Kidney epithelial cell (primary cell): ENCODE data around the gene MEAF6. TPM values are rescaled to one million over a fixed set of nuclear protein-coding genes. Genes with fewer than 3 reads are reported as not detected.

Experiments
- DNase-seq: peaks from one replicate; pipeline ENCODE4 v3.0.0-alpha.2; 2010; ENCODE audit warnings: low read depth
- H3K27me3 ChIP-seq: 2 replicates; pipeline ENCODE4 v1.6.0; 2011; ENCODE audit warnings: low read length; ENCODE audit not compliant: control insufficient read depth, insufficient read depth
- H3K36me3 ChIP-seq: 2 replicates; pipeline ENCODE4 v1.5.1; 2011; ENCODE audit warnings: low read length; ENCODE audit not compliant: control insufficient read depth, insufficient read depth
- H3K4me3 ChIP-seq: 2 replicates; pipeline ENCODE4 v1.5.1; 2011; ENCODE audit warnings: low read depth, mild to moderate bottlenecking, control low read depth, low read length
- total RNA-seq: library from RNA; depleted of rRNA; stranded (reverse); fragments of >200 nt; gene quantifications from 2 replicates; pipeline ENCODE4 v1.2.3, GENCODE V29; 2015
- TF ChIP-seq, protein P1 (sequence below): IDR thresholded peaks from 2 replicates; pipeline ENCODE4 v1.5.1; 2011; ENCODE audit warnings: mild to moderate bottlenecking, moderate library complexity, low read length, control low read depth, inconsistent platforms; ENCODE audit not compliant: insufficient read depth, poor library complexity, severe bottlenecking

The MEAF6 gene
- total RNA-seq, 1 donor from 2014 or later: 88.1 TPM

DNA sequence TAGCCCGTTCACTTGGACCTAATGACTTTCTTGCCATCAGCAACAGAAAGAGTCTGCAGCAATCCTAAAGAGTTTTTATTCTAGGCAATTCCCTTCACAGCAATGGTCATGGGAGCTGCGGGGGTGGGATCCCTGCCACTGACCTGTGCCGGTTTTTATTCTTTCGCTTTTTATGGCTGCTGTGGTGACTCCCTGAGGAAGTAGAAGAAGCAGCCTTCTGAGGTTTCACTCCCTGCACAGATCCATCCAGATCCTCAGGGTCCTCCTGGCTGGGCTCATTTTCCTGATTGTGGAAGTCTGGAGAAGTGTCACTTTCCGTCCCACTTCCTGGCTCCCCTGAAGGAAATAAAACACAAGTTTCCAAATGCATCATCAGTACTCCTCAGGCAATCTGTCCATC is 12.9 kb downstream of the MEAF6 start:
- no peak for DNase-seq
- Histone ChIP-seq H3K4me3 (no peak overlapping the region), H3K27me3 (no peaks in the 10 kb centered on the region), H3K36me3 (no peaks in the 10 kb centered on the region)
- TF ChIP-seq, protein P1, sequence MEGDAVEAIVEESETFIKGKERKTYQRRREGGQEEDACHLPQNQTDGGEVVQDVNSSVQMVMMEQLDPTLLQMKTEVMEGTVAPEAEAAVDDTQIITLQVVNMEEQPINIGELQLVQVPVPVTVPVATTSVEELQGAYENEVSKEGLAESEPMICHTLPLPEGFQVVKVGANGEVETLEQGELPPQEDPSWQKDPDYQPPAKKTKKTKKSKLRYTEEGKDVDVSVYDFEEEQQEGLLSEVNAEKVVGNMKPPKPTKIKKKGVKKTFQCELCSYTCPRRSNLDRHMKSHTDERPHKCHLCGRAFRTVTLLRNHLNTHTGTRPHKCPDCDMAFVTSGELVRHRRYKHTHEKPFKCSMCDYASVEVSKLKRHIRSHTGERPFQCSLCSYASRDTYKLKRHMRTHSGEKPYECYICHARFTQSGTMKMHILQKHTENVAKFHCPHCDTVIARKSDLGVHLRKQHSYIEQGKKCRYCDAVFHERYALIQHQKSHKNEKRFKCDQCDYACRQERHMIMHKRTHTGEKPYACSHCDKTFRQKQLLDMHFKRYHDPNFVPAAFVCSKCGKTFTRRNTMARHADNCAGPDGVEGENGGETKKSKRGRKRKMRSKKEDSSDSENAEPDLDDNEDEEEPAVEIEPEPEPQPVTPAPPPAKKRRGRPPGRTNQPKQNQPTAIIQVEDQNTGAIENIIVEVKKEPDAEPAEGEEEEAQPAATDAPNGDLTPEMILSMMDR: no peak

GRCh38 chr1:37498872-37499617 is 15.5 kb downstream of the MEAF6 start:
- Histone ChIP-seq H3K4me3 (no peak overlapping the region), H3K36me3 (no peaks in the 10 kb centered on the region), H3K27me3 (no peaks in the 10 kb centered on the region)
- TF ChIP-seq, protein P1: no peak
- DNase-seq: no peak

DNA sequence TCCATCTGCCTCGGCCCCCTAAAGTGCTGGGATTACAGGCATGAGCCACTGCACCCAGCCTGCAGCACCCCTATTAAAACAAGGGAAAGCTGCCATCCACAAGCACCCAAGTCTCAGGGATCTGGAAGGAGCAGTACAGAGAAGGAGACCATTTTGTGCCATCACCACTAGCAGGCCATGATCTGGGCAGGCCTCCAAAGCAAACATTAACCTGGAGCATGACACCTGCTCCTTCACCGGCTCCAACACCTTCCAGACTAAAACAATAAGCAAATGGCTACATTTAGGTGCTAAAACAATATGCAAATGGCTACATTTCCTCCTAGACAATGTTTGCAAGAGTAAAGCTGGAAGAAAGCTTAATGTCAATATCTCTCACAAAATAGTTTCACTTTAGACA is 16.7 kb downstream of the MEAF6 start:
- Histone ChIP-seq H3K27me3 (no peaks in the 10 kb centered on the region), H3K36me3 (no peaks in the 10 kb centered on the region), H3K4me3 (no peak overlapping the region)
- TF ChIP-seq, protein P1: no peak
- no peak for DNase-seq

DNA sequence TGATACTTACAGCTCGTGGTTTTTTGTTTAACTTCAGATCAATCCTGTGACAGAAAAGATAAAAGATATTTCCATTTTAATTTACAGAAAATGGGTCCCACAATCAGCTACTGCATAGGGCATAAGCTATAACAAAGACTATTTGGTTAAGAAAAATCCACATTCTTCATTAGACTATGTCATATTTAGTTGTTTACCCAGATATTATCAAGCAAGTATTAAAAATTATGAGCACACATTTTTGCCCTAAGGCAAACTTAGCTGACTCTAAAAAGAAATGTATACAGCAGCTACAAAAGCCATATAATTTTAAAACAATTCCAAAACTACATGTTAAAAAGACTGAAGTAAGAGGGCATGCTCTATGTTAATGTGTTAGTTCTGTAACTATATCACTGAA is 18.7 kb downstream of the MEAF6 start:
- TF ChIP-seq, protein P1: no peak
- H3K27me3 ChIP-seq: no peaks in the 10 kb centered on the region
- H3K4me3 ChIP-seq: no peak overlapping the region
- DNase-seq: no peak
- no peaks in the 10 kb centered on the region for H3K36me3 ChIP-seq

- no peaks in the 10 kb centered on the region for H3K27me3 ChIP-seq
- H3K4me3 ChIP-seq: no peak overlapping the region
- TF ChIP-seq, protein P1: no peak
- no peak for DNase-seq
- H3K36me3 ChIP-seq: no peaks in the 10 kb centered on the region
These were observed 21.0 kb downstream of the MEAF6 start for GRCh38 chr1:37493336-37494098.
